K562 (cell line): ENCODE data around the gene TIMM17A. TPM values are rescaled to one million over a fixed set of nuclear protein-coding genes. Genes with fewer than 3 reads are reported as not detected.

Source experiments
- CBX1 ChIP-seq: sonication (generic); IDR thresholded peaks from 2 replicates; pipeline ENCODE4 v1.6.1; 2016; ENCODE audit warnings: antibody characterized with exemption, low read depth, mild to moderate bottlenecking
- CHD4 ChIP-seq: fragments of 200-600 bp; sonication (generic); IDR thresholded peaks from 3 replicates; pipeline ENCODE4 v1.6.1; 2012; ENCODE audit warnings: low read depth, mild to moderate bottlenecking, mixed read lengths, low read length, inconsistent platforms; ENCODE audit not compliant: insufficient read depth, insufficient replicate concordance, poor library complexity, severe bottlenecking
- ETV6 ChIP-seq, 3 experiments: fragments of 150-350 bp in 1 of 3; sonication (generic) in 1 of 3; formaldehyde crosslinking in 1 of 3; IDR thresholded peaks; 2 replicates each; pipeline versions ENCODE4 v1.6.1 to v1.8.0; 2014 to 2022; ENCODE audit warnings: borderline replicate concordance in 2 of 3, low read depth in 2 of 3, antibody characterized with exemption in 1 of 3, low read length in 1 of 3, mild to moderate bottlenecking in 1 of 3, missing genetic modification reagents in 1 of 3
- HDAC2 ChIP-seq: fragments of 450-650 bp; IDR thresholded peaks from 2 replicates; pipeline ENCODE4 v1.6.1; 2016; ENCODE audit warnings: mild to moderate bottlenecking
- KDM4B ChIP-seq, 2 experiments: fragments of 450-650 bp in 1 of 2; sonication (generic) in 1 of 2; IDR thresholded peaks; 2 replicates each; pipeline ENCODE4 v1.6.1; 2016 to 2017; ENCODE audit warnings: borderline replicate concordance in 2 of 2, antibody characterized with exemption in 1 of 2, low read depth in 1 of 2, mild to moderate bottlenecking in 1 of 2
- PTBP1 ChIP-seq: fragments of 200-400 bp; formaldehyde crosslinking; IDR thresholded peaks from 2 replicates; pipeline ENCODE4 v1.6.1; 2017; ENCODE audit warnings: low read depth, low read length
- RBM25 ChIP-seq: fragments of 200-400 bp; formaldehyde crosslinking; IDR thresholded peaks from 2 replicates; pipeline ENCODE4 v1.6.1; 2018; ENCODE audit warnings: low read length, low read depth, moderate library complexity; ENCODE audit not compliant: severe bottlenecking
- RCOR1 ChIP-seq, 2 experiments: IDR thresholded peaks; 2 replicates each; pipeline ENCODE4 v1.6.1; 2012; ENCODE audit warnings: low read depth in 2 of 2, low read length in 2 of 2, borderline replicate concordance in 1 of 2, improper control_type of control experiment in 1 of 2
- SMARCC2 ChIP-seq: fragments of 450-650 bp; IDR thresholded peaks from 2 replicates; pipeline ENCODE4 v1.6.1; 2017; ENCODE audit warnings: antibody characterized with exemption, moderate library complexity, mild to moderate bottlenecking, low read depth
- TAF9B ChIP-seq: fragments of 450-650 bp; IDR thresholded peaks from 2 replicates; pipeline ENCODE4 v1.6.1; 2018; ENCODE audit warnings: mild to moderate bottlenecking; ENCODE audit not compliant: partially characterized antibody
- XRCC5 ChIP-seq: fragments of 200-400 bp; formaldehyde crosslinking; IDR thresholded peaks from 2 replicates; pipeline ENCODE4 v1.6.1; 2017; ENCODE audit warnings: low read depth, mild to moderate bottlenecking, low read length
- polyA plus RNA-seq, 8 experiments: library from polyadenylated mRNA; depleted of rRNA in 4 of 8; stranded (reverse) in 5 of 8; unstranded in 3 of 8; fragments of >200 nt; fragmentation: Nextera tagmentation in 2 of 8; fragmentation: Illumina TruSeq in 1 of 8; extraction: Ambion mirVana in 2 of 8; extraction: Trizol in 1 of 8; gene quantifications; 2 replicates each; pipeline versions ENCODE4 v1.2.1 to v1.2.3, GENCODE V29; 2011 to 2014; ENCODE audit warnings: inconsistent platforms in 1 of 8, missing spikeins in 1 of 8
- total RNA-seq, 7 experiments: library from RNA; depleted of rRNA in 6 of 7; stranded (reverse); fragments of >200 nt in 6 of 7; fragmentation: Illumina TruSeq in 2 of 7; extraction: Trizol in 2 of 7; gene quantifications; 2 replicates each; pipeline versions ENCODE4 v1.2.1 to v1.2.3, GENCODE V29; 2011 to 2021; ENCODE audit warnings: low replicate concordance in 1 of 7
- TF ChIP-seq, protein P1 (sequence below), 2 experiments: fragments of 450-650 bp; IDR thresholded peaks; 2 replicates each; pipeline ENCODE4 v1.6.1; 2018; ENCODE audit warnings: mild to moderate bottlenecking in 2 of 2, low read depth in 1 of 2; ENCODE audit not compliant: partially characterized antibody in 2 of 2
- TF ChIP-seq, protein P2 (sequence below): fragments of 450-650 bp; IDR thresholded peaks from 2 replicates; pipeline ENCODE4 v1.6.1; 2016; ENCODE audit warnings: antibody characterized with exemption
- TF ChIP-seq, protein P3 (sequence below): fragments of 450-650 bp; IDR thresholded peaks from 2 replicates; pipeline ENCODE4 v1.6.1; 2017; ENCODE audit warnings: mild to moderate bottlenecking, moderate library complexity
- TF ChIP-seq, protein P4 (sequence below): IDR thresholded peaks from 2 replicates; pipeline ENCODE4 v1.6.1; 2011; ENCODE audit warnings: borderline replicate concordance, low read depth, mild to moderate bottlenecking, moderate library complexity, low read length; ENCODE audit not compliant: insufficient read depth, poor library complexity, severe bottlenecking
- TF ChIP-seq, protein P5 (sequence below): sonication (generic); formaldehyde crosslinking; IDR thresholded peaks from 2 replicates; pipeline ENCODE4 v1.8.0; 2022; ENCODE audit warnings: missing genetic modification reagents, mild to moderate bottlenecking, moderate library complexity, borderline replicate concordance

The TIMM17A gene
- total and polyA plus RNA-seq, 9 of the 15 experiments (the other 6 are each of a cell fraction or from before 2014, with no cell fraction given), result 116 to 744 (median 180) TPM

DNA sequence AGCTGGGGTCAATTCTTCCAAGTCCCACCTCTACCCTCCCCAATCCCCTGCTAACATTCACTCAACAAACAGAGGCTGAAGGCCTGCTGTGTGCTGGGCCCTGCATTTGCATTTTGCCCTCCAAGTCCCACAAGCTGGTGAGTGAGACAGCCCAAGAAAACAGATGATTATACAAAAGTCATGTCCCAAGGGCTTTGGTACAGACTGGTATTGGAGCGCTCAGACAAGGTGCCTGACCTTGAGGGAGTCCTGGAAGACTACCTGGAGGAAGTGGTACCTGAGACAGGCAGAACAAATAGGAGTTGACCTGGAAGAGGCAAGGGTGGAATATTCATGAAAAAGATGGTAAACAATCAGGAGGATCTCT, 13.2 kb upstream of the TIMM17A start (continued):
- TF ChIP-seq, protein P1, sequence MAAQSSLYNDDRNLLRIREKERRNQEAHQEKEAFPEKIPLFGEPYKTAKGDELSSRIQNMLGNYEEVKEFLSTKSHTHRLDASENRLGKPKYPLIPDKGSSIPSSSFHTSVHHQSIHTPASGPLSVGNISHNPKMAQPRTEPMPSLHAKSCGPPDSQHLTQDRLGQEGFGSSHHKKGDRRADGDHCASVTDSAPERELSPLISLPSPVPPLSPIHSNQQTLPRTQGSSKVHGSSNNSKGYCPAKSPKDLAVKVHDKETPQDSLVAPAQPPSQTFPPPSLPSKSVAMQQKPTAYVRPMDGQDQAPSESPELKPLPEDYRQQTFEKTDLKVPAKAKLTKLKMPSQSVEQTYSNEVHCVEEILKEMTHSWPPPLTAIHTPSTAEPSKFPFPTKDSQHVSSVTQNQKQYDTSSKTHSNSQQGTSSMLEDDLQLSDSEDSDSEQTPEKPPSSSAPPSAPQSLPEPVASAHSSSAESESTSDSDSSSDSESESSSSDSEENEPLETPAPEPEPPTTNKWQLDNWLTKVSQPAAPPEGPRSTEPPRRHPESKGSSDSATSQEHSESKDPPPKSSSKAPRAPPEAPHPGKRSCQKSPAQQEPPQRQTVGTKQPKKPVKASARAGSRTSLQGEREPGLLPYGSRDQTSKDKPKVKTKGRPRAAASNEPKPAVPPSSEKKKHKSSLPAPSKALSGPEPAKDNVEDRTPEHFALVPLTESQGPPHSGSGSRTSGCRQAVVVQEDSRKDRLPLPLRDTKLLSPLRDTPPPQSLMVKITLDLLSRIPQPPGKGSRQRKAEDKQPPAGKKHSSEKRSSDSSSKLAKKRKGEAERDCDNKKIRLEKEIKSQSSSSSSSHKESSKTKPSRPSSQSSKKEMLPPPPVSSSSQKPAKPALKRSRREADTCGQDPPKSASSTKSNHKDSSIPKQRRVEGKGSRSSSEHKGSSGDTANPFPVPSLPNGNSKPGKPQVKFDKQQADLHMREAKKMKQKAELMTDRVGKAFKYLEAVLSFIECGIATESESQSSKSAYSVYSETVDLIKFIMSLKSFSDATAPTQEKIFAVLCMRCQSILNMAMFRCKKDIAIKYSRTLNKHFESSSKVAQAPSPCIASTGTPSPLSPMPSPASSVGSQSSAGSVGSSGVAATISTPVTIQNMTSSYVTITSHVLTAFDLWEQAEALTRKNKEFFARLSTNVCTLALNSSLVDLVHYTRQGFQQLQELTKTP (IDR thresholded peaks at IDR 0.05; ENCODE audit: low read depth in 1 of 2, partially characterized antibody in 2 of 2), result no peak
- TF ChIP-seq RCOR1 (IDR thresholded peaks at IDR 0.05; ENCODE audit: borderline replicate concordance in 1 of 2, low read depth in 2 of 2, low read length in 2 of 2) (peak in 1 of 2 experiments; percentile 65; a peak in 1 of 4 replicates), HDAC2 (peak; percentile 65; the same call in 1 of the 2 replicates), CHD4 (peak; percentile 75), KDM4B (IDR thresholded peaks at IDR 0.05; ENCODE audit: borderline replicate concordance in 2 of 2, low read depth in 1 of 2) (no peak), SMARCC2 (no peak), RBM25 (peak; percentile 85), CBX1 (peak; percentile 67; the same call in 1 of the 2 replicates), PTBP1 (peak; percentile 92; the same call in 1 of the 2 replicates), XRCC5 (peak; percentile 27; the same call in 1 of the 2 replicates), TAF9B (no peak), ETV6 (IDR thresholded peaks at IDR 0.05; ENCODE audit: borderline replicate concordance in 1 of 2, low read depth in 2 of 2, low read length in 1 of 2) (no peak), ETV6 (CRISPR knock-in tag; IDR thresholded peaks at IDR 0.05; ENCODE audit: borderline replicate concordance) (no peak)
- TF ChIP-seq, protein P2, sequence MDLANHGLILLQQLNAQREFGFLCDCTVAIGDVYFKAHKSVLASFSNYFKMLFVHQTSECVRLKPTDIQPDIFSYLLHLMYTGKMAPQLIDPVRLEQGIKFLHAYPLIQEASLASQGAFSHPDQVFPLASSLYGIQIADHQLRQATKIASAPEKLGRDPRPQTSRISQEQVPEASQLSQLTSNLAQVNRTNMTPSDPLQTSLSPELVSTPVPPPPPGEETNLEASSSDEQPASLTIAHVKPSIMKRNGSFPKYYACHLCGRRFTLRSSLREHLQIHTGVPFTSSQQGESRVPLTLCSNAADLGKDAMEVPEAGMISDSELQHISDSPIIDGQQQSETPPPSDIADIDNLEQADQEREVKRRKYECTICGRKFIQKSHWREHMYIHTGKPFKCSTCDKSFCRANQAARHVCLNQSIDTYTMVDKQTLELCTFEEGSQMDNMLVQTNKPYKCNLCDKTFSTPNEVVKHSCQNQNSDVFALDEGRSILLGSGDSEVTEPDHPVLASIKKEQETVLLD, result no peak
- TF ChIP-seq, protein P3, sequence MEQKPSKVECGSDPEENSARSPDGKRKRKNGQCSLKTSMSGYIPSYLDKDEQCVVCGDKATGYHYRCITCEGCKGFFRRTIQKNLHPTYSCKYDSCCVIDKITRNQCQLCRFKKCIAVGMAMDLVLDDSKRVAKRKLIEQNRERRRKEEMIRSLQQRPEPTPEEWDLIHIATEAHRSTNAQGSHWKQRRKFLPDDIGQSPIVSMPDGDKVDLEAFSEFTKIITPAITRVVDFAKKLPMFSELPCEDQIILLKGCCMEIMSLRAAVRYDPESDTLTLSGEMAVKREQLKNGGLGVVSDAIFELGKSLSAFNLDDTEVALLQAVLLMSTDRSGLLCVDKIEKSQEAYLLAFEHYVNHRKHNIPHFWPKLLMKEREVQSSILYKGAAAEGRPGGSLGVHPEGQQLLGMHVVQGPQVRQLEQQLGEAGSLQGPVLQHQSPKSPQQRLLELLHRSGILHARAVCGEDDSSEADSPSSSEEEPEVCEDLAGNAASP, result no peak
- TF ChIP-seq, protein P4, sequence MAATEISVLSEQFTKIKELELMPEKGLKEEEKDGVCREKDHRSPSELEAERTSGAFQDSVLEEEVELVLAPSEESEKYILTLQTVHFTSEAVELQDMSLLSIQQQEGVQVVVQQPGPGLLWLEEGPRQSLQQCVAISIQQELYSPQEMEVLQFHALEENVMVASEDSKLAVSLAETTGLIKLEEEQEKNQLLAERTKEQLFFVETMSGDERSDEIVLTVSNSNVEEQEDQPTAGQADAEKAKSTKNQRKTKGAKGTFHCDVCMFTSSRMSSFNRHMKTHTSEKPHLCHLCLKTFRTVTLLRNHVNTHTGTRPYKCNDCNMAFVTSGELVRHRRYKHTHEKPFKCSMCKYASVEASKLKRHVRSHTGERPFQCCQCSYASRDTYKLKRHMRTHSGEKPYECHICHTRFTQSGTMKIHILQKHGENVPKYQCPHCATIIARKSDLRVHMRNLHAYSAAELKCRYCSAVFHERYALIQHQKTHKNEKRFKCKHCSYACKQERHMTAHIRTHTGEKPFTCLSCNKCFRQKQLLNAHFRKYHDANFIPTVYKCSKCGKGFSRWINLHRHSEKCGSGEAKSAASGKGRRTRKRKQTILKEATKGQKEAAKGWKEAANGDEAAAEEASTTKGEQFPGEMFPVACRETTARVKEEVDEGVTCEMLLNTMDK, result no peak
- TF ChIP-seq, protein P5, sequence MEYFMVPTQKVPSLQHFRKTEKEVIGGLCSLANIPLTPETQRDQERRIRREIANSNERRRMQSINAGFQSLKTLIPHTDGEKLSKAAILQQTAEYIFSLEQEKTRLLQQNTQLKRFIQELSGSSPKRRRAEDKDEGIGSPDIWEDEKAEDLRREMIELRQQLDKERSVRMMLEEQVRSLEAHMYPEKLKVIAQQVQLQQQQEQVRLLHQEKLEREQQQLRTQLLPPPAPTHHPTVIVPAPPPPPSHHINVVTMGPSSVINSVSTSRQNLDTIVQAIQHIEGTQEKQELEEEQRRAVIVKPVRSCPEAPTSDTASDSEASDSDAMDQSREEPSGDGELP (CRISPR knock-in tag), result no peak
